SH-SY5Y (cell line): ENCODE data around the gene APC.

Source experiments
- GATA2 ChIP-seq: IDR thresholded peaks from 2 replicates; pipeline ENCODE4 v1.6.1; 2011; ENCODE audit warnings: mild to moderate bottlenecking, low read depth, low read length
- GATA3 ChIP-seq: IDR thresholded peaks from 2 replicates; pipeline ENCODE4 v1.6.1; 2011; ENCODE audit warnings: low read depth, mild to moderate bottlenecking, low read length, moderate library complexity

GRCh38 chr5:112772124-112772523, 34.4 kb downstream of the APC start:
- TF ChIP-seq GATA2 (no peak), GATA3 (no peak)
